Uterus (tissue), 2 donors: ENCODE measurements around the gene ST6GALNAC5.

Source experiments
- CTCF ChIP-seq, 4 experiments: fragments of 200-600 bp in 2 of 4; fragments of 450-650 bp in 2 of 4; sonication (generic) in 2 of 4; IDR thresholded peaks; one replicate each; pipeline ENCODE4 v1.5.1; 2016 to 2019; ENCODE audit warnings: antibody characterized with exemption in 4 of 4, mild to moderate bottlenecking in 2 of 4, moderate library complexity in 1 of 4
- POLR2A ChIP-seq, 2 donors: fragments of 450-650 bp; IDR thresholded peaks; one replicate each; pipeline ENCODE4 v1.6.1; 2016; ENCODE audit warnings: antibody characterized with exemption in 2 of 2, mild to moderate bottlenecking in 1 of 2, moderate library complexity in 1 of 2

GRCh38 chr1:76868154-76868882 is 1.0 kb downstream of the ST6GALNAC5 start:
- no peak for TF ChIP-seq CTCF (IDR thresholded peaks at IDR 0.05)
- no peak for TF ChIP-seq POLR2A (IDR thresholded peaks at IDR 0.05)
